ENCODE measurements around the gene SLC12A3. TPM values are rescaled to one million over a fixed set of nuclear protein-coding genes. Genes with fewer than 3 reads are reported as not detected.

Gene SLC12A3
- total RNA-seq, 1 donor from 2014 or later: not detected

DNA sequence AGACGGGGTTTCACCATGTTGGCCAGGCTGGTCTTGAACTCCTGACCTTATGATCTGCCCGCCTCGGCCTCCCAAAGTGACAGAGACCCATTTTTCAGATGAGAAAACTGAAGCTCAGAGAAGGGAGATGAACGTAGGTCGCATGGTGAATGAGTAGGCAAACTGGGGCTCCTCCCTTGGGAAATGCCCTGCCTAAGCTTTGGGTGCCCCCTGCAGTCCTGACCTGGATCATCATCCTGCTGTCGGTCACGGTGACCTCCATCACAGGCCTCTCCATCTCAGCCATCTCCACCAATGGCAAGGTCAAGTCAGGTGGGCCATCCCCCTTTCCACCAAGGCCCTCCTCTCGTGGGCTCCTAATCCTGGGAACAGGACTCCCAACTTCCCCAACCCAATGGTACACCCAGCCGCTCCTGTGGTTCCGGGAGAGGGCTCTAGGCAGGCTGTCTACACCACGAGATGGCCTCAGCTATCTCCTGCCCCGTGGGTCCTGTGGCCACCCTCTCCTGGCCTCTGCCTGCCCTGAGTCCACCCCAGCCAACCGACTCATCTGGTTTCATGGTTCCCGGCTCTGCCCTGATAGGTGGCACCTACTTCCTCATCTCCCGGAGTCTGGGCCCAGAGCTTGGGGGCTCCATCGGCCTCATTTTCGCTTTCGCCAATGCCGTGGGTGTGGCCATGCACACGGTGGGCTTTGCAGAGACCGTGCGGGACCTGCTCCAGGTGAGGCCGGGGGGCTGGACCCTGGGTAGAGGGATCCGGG lies 4.7 kb downstream of the SLC12A3 start:
- no peak overlapping the region for H3K27ac Mint-ChIP-seq (ENCODE audit: unreplicated experiment)

GRCh38 chr16:56870276-56870888 lies 5.4 kb downstream of the SLC12A3 start:
- H3K27ac Mint-ChIP-seq (ENCODE audit: unreplicated experiment): no peak overlapping the region
- no peaks in the 10 kb centered on the region for H3K36me3 Mint-ChIP-seq (ENCODE audit: low read depth)
- H3K4me1 Mint-ChIP-seq: peaks cover 5% of the 10 kb centered on the region
- H3K27me3 Mint-ChIP-seq (ENCODE audit: low read depth): no peaks in the 10 kb centered on the region
- TF ChIP-seq, protein P1, sequence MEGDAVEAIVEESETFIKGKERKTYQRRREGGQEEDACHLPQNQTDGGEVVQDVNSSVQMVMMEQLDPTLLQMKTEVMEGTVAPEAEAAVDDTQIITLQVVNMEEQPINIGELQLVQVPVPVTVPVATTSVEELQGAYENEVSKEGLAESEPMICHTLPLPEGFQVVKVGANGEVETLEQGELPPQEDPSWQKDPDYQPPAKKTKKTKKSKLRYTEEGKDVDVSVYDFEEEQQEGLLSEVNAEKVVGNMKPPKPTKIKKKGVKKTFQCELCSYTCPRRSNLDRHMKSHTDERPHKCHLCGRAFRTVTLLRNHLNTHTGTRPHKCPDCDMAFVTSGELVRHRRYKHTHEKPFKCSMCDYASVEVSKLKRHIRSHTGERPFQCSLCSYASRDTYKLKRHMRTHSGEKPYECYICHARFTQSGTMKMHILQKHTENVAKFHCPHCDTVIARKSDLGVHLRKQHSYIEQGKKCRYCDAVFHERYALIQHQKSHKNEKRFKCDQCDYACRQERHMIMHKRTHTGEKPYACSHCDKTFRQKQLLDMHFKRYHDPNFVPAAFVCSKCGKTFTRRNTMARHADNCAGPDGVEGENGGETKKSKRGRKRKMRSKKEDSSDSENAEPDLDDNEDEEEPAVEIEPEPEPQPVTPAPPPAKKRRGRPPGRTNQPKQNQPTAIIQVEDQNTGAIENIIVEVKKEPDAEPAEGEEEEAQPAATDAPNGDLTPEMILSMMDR (conservative IDR thresholded peaks at IDR 0.05): no peak
- no peak overlapping the region for H3K4me3 Mint-ChIP-seq
- no peak for DNase-seq (ENCODE audit: low read depth, low spot score)
- H3K9me3 Mint-ChIP-seq: no peaks in the 10 kb centered on the region

More for the DNA sequence above, 4.7 kb downstream of the SLC12A3 start:
- no peaks in the 10 kb centered on the region for H3K27me3 Mint-ChIP-seq (ENCODE audit: low read depth)
- no peak for DNase-seq (ENCODE audit: low read depth, low spot score)
- H3K9me3 Mint-ChIP-seq: no peaks in the 10 kb centered on the region
- no peaks in the 10 kb centered on the region for H3K36me3 Mint-ChIP-seq (ENCODE audit: low read depth)
- TF ChIP-seq, protein P1 (conservative IDR thresholded peaks at IDR 0.05): no peak
- peaks cover 5% of the 10 kb centered on the region for H3K4me1 Mint-ChIP-seq
- no peak overlapping the region for H3K4me3 Mint-ChIP-seq

- H3K9me3 Mint-ChIP-seq: no peaks in the 10 kb centered on the region
- H3K4me3 Mint-ChIP-seq: no peak overlapping the region
- TF ChIP-seq, protein P1 (conservative IDR thresholded peaks at IDR 0.05): no peak
- DNase-seq (ENCODE audit: low read depth, low spot score): no peak
- no peaks in the 10 kb centered on the region for H3K36me3 Mint-ChIP-seq (ENCODE audit: low read depth)
- H3K27ac Mint-ChIP-seq (ENCODE audit: unreplicated experiment): no peak overlapping the region
- H3K27me3 Mint-ChIP-seq (ENCODE audit: low read depth): no peaks in the 10 kb centered on the region
- H3K4me1 Mint-ChIP-seq: peaks cover 5% of the 10 kb centered on the region
These were observed 6.2 kb downstream of the SLC12A3 start for GRCh38 chr16:56871172-56871593.

DNA sequence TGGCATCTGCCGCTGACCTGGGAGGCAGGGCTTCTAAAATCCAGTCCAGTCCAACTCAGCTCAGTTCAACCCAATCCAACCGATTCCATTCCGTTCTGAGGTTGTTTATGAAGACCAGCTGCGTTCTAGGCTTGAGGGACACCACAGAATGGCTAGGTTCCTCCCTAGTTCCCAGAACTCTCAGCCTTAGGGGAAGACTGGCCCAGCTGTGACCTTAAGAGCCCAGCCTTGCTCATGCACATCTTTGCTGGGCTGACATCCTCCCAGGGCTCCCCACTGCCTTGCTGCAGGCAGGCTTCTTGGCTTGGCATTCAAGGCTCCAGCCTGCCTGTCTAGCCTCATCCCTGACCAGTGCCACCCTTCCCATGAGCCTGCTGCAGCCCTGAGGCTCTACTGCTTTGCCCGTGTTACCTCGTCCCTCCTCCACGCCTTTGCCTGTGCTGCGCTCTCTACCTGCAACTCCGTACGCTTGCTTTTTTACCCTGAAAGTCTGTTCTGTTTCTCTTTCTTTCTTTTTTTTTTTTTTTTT lies 7.9 kb downstream of the SLC12A3 start:
- H3K36me3 Mint-ChIP-seq (ENCODE audit: low read depth): no peaks in the 10 kb centered on the region
- no peak overlapping the region for H3K4me3 Mint-ChIP-seq

GRCh38 chr16:56874800-56875199 lies 9.8 kb downstream of the SLC12A3 start:
- Mint-ChIP-seq H3K4me1 (no peaks in the 10 kb centered on the region), H3K36me3 (ENCODE audit: low read depth) (no peaks in the 10 kb centered on the region), H3K27ac (ENCODE audit: unreplicated experiment) (no peak overlapping the region), H3K4me3 (no peak overlapping the region), H3K9me3 (no peaks in the 10 kb centered on the region), H3K27me3 (ENCODE audit: low read depth) (no peaks in the 10 kb centered on the region)
- DNase-seq (ENCODE audit: low read depth, low spot score): no peak
- TF ChIP-seq, protein P1 (conservative IDR thresholded peaks at IDR 0.05): no peak

More for the DNA sequence above, 7.9 kb downstream of the SLC12A3 start:
- Mint-ChIP-seq H3K9me3 (no peaks in the 10 kb centered on the region), H3K27me3 (ENCODE audit: low read depth) (no peaks in the 10 kb centered on the region), H3K27ac (ENCODE audit: unreplicated experiment) (peak overlapping the region; percentile 19), H3K4me1 (no peaks in the 10 kb centered on the region)
- TF ChIP-seq, protein P1 (conservative IDR thresholded peaks at IDR 0.05): no peak
- DNase-seq (ENCODE audit: low read depth, low spot score): no peak

Measured in neural crest cell (in vitro differentiated cells).